Measurements from ENCODE around the gene CACNB2.

The CACNB2 gene

DNA sequence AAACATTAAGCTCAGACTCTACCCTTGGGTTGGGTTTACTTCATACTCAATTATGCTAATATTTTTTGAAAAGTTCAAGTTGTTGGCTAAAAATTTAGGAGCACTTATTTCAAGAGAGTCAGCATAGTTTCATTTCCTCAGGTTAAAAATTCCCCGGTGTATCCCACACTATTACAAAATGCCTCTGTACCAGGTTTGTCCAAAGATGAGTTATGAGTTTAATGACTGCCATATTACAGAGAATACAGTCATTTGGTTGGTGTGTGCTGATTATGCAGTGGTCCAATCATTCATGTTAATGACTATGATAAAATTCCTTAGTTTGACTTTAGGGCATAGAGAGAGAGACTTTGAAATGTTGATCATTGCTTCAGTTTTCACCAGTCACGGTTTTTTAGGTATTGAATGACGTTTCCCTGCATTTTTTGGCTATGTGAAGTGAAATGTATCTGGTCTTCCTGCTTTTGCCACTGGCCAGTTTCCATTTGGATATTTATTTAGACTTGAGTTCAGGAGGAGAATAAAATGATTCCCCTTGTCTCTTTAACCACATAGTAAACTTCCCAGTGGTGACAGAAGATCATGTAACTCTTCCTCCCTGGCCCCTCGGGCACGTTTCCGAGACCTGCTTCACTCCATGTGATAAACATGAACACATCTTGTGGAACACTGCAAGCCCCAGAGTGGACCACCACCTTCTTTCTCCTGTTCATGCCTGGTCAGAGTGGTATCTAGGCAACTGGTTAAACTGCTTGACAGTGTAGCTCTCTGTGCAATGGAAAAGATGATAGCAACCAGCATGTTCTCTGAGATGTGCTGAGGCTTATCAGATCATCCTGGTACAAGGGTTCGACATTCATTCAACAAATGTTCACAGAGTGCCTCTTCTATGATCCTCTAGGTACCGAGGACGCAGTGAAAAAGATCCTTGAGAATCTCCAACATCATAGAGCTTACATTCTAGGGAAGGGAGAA is 153.6 kb downstream of the CACNB2 start:
- DNase-seq (ENCODE audit: low read depth): no peak

DNA sequence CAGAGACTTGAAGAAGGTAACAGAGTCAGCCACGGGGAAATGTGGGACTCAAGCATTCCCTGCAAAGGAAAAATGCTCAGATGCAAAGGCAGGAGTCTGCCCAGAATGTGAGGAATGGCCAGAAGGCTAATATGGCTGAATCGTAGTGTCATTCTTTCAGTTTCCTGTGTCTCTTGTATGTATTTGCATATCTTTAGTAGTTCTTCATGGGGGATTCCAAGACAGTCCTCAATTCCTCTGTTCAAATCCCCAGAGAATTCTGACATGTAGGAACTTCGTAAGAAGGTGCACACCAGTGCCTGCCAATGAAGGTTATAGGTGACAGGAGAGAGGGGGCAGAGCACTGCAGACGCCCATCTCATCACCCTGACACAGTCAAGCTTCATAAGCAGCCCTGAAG is 154.4 kb downstream of the CACNB2 start:
- no peak for DNase-seq (ENCODE audit: low read depth)

DNA sequence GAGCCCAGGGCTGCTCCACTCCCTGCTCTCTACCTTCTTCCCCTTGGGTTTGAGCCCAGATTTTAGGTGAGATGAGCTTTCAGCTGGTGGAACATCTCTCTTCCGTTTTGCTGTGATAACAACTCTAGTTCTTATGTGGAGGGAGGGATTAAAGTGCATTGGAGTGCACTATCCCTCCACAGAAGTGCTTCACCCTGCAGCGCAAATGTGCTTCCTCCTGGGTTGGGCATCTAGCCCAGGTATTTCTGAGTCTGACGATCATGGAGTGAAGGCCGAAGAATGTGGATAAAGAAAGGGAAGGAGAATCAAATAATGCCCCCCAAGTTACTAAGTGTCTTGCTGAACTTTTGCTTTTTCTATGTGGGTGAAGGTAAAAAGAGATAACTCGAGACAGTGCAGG is 157.4 kb downstream of the CACNB2 start:
- DNase-seq (ENCODE audit: low read depth): no peak

DNA sequence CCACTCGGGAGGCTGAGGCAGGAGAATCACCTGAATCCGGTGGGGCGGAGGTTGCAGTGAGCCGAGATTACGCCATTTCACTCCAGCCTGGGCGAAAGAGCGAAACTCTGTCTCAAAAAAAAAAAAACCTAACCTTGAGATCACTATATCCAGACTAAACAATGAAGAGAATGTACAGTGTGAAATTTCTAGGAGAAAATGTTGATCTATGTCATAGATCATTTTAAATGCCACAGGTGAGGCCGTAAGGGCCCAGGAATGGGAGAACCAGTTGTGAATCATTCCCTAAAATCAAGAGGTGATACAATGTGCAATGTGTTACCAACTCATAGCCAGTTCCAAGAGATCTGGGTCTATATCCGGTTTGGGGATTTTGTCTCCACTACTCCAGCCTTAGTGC is 158.0 kb downstream of the CACNB2 start:
- DNase-seq (ENCODE audit: low read depth): no peak

DNA sequence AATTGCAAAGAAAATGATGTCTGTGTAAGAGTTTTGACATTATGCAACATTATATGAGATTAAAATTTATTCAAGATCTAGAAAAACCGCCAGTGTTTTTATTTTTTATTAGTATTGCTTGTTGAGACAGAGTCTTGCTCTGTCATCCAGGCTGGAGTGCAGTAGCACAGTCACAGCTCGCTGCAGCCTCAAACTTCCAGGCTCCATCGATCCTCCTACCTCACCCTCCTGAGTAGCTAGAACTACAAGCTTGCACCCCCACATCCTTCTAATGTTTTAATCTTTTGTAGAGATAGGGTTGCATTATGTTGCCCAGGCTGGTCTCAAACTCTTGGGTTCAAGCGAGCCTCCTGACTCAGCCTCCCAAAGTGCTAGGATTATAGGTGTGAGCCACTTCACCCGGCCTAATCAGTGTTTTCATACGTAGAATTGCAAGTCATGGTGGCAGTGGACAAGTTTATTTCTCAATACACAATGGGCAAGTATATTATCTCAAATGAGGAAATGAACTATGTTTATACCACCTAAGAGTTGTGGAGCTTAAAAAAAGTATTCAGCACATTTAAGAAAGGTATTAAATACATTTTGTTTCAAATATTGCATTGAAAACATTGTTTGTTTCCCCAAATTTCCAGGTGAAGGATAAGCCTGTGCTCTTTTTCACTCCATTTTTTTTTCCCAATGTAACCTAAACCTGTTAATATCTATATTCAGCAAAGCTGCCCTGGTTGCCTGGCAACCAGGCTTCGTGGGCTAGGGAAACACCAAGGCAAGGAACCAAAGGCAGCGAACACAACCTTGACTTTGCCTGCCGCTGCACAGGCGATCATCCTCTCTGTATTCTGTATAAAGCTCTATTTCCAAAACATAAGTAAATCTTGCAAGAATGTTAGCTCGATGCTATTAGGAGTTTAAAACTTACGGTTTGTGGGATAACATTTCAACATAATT is 163.9 kb downstream of the CACNB2 start:
- no peak for DNase-seq (ENCODE audit: low read depth)

DNA sequence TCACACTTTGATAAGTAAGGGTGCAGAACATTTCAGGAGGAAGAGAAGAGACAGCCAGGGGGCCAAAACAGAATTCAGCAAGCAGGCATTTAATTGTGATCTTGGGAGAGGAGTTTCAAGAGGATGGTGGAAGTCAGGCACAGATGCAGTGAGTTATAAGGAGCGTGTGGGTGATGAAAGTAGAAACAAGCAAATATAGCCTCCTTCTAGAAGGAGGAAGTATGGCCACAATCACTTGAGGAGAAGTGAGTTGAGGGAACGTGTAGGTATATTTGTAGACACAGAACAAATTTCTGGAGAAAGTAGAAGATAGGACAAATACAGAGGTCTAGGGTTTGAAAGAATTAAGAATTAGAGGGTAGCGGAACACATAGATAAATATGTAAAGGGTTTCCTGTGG is 165.8 kb downstream of the CACNB2 start:
- no peak for DNase-seq (ENCODE audit: low read depth)

DNA sequence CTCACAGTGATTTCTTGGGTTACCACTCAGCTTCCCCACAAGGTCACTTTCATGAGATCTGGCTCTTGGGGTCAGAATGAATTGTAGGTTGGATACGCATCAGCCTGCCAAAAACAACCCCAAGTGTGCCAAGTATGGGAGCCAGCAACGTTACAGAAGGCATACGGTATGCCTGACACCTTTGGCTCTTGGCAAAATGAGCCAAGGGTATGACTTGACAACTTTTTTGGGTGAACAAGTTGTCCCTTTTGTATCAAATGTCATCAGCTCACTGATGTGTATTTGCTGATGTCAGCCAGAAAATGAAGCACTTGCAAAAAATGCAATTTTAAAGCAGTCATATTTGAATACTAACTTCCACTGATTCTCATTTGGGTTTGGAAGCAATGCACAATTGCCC is 168.4 kb downstream of the CACNB2 start:
- DNase-seq (ENCODE audit: low read depth): no peak

DNA sequence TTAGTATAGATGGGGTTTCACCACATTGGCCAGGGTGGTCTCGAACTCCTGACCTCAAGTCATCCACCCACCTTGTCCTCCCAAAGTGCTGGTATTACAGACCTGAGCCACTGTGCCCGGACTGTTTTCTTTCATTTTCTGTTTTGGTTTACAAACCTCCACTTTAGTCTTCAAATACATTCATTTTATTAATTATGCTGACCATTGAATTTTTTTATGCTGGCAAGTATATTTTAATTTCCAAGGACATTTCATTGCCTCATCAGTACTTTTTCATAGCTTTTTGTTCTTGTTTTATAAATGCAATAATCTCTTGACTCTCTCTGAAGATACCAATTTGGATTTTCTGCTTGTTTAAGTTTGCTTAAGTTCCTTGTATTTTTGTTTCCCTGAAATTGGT is 170.5 kb downstream of the CACNB2 start:
- DNase-seq (ENCODE audit: low read depth): no peak

DNA sequence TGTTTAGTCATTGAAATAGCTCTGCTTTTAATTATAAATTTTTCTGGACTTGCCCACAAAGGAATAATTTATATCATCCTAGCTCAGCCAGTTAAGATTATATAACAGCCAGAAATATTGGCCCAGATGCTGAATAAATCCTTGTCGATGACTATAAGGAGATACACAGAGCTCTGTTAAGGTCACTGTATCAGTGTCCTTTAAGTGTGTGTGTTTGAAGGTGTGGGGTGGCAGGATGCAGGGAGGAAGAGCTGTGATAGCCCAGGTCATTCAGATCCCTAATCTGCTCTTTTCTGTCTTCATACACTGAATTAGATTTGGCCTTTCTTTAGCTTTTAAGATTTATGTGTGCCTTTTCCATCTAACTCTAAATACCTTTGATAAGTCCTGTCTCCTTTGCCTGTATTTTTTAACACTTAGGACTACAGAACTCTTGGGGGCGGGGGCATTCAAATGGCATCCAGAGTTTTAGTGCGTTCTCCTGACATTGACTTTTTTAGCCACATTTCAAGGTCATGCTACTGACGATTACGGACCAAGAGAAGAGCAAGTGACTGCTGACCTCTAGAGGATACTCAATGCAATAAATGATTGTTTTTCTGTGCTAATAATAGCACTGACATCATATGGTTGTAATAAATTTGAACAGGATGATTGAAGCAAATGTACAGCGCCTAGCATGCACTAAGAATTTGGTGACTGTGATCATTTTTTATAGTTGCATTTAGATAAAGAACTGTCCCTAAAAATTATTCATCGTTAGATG is 172.3 kb downstream of the CACNB2 start:
- DNase-seq (ENCODE audit: low read depth): no peak

DNA sequence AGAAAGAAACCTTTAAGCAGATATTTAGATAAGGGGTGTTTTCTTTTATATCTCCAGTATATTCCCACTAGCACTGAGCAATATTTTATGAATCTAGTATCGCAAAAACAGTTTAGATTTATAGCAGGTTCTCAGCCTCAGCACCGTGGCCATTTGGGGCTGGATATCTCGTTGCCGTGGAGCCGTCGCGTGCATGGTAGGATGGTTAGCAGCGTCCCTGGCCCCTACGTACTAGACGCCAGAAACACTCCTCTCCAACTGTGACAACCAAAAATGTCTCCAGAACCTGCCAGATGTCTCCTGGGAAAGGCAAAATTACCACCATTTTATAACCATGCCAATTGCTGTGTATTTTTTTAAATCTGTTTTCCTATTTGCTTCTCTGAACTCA is 172.9 kb downstream of the CACNB2 start:
- DNase-seq (ENCODE audit: low read depth): no peak

DNA sequence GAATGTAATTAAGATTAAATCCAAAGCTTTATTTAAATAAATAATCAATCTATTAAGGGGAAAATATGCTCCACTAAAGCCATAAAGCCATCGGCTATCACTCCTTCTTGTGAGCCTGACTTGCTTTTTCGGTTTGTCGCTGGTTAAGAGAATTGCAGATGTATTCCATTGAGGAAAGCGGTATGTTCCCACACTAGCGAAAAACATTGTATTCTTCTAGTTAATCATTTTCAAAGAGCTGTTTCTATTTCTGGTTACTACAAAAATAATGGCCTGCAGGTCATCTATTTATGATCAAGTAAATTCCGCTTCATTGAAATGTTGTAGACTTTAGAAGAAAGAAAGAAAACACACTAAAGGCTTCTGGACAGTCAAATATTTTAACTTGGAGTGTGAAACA is 173.4 kb downstream of the CACNB2 start:
- DNase-seq (ENCODE audit: low read depth): no peak

DNA sequence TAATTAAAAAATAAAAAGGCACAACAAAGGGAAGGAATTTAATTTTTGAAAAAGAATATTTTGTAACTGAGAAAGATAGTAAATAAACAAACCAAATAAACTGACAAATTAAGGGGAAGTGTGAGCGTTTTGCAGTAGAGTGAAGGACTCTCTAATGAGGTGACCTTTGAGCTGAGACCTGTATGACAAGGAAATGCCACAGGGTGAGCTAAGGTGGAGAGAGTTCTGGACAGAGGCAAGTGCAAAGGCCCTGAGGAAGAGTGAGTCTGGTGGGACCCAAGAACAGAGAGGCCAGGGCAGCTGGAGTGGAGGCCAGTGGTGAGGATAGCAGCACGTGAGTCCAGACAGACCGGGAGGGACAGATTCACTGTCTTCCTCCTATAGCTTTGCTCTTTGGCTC is 179.4 kb downstream of the CACNB2 start:
- DNase-seq (ENCODE audit: low read depth): no peak

DNA sequence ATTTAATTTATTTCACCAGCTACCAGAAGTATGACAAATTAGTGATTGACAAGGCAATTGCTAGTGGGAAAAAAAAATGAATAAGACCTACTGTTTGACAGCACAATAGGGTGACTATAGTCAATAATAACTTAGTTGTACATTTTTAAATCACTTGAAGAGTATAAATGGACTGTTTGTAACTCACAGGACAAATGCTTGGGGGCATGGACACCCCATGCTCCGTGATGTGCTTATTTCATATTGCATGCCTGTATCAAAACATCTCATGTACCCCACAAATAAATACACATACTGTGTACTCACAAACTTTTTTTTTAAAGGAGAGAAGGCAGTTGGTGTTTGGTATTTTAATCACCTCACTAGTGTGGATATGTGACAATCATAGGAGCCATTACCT is 181.1 kb downstream of the CACNB2 start:
- no peak for DNase-seq (ENCODE audit: low read depth)

DNA sequence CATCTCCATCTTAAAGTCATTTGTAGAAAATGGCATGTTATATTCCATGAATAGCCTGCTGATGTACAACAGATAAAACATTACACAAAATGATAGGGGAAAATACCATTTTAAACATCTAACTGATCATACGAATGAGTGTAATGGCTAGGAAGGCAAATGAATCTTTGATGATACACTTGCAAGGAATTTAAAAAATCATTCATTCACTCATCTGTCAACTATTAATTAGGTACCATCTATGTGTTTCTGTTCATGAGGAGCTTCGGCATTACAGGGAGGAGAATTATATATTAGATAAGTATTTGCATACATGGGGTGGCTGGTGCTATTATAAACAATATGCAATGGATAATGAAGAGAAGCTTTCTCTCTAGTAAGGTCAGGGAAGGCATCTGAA is 183.7 kb downstream of the CACNB2 start:
- DNase-seq (ENCODE audit: low read depth): no peak

DNA sequence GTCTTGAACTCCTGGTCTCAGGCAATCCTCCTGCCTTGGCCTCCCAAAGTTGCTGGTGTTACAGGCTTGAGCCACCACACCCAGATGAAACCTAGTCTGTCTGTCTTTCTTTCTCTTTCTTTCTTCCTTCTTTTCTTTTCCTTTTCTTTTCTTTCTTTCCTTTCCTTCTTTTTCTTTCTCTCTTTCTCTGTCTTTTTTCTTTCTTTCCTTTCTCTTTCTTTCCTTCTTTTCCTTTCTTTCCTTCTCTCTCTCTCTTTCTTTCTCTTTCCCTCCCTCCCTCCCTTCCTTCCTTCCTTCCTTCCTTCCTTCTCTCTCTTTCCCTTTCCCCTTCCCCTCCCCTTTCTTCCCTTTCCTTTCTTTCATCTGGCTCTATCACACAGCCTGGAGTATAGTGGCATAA is 185.2 kb downstream of the CACNB2 start:
- DNase-seq (ENCODE audit: low read depth): no peak

DNA sequence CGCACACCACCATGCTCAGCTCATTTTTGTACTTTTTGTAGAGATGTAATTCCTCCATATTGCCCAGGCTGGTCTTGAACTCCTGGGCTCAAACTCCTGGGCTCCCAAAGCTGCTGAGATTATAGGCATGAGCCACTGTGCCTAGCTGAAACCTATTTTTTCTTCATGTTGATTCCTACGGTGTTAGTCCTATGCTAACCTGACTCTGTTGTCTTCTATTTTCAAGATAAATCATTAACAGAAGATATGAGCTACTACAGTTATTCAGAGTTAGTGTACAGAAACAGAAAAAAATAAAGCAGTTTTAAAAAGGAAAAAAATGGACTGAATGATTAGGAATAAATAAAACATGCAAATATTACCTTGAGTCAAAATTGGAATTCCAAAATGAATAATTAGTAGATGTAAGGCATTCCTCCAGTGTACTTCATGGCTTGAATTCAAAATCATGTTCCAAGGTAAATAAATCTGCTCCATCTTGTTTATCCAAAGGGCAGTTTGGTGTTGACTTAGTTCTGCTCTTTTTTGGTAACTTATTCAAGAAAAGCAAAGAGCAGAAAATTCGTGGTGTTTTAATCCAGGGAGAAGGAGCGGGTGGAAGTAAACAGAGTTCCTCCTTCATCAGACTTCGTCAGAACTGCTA is 185.8 kb downstream of the CACNB2 start:
- DNase-seq (ENCODE audit: low read depth): no peak

DNA sequence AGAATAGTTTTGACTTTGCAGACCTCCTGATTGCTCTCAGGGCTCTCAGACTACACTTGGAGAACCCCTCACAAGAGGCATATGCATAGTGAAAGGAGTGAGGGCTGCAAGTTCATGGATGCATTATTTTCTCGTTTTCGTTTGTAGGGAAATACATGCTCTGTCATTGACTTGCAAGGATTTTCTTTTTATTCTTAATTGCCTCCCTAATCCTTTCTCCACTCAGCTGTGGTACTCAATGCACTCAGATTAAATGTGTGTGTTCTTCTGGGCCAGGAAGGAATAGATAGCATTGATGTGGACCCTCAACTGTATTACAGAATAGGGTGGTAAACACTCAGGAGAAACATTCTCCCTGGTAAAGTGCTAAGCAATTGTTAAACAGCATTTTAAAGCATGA is 188.7 kb downstream of the CACNB2 start:
- no peak for DNase-seq (ENCODE audit: low read depth)

DNA sequence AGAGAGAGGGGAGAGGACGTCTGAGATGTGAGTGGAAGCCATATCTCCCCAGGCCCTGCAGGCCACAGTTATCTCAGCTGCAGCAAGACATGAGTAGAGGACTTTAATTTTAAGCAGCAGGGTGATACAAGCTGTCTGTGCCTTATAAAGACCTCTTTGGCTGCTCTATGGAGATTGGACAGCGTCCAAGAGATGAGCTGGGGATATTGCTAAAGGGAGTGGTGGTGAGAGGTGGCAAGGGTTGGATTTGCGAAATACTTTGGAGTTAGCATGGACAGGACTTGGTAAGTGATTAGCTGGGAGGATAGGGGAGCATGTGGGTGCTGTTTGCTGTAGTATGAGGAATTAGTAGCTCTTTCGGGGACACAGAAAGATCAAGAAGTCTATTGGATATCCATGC is 191.8 kb downstream of the CACNB2 start:
- no peak for DNase-seq (ENCODE audit: low read depth)

DNA sequence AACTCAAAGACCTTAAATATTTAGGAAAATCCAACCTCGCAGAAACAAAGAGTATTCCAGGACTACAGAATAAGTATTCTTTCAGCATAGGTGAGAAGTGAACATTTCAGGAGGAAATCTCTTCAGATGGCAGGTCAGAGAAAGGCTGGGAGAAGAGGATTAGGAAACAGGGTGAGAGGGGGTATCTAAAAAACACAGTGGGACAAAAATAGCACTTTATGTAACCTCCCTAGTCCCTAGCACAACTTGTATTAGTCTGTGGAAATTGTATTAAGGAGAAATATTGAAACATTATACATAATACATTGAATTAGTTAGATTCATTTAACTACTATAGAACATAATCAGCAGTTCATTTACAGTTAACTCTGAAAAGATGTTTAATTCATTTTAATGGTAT is 192.3 kb downstream of the CACNB2 start:
- DNase-seq (ENCODE audit: low read depth): no peak

DNA sequence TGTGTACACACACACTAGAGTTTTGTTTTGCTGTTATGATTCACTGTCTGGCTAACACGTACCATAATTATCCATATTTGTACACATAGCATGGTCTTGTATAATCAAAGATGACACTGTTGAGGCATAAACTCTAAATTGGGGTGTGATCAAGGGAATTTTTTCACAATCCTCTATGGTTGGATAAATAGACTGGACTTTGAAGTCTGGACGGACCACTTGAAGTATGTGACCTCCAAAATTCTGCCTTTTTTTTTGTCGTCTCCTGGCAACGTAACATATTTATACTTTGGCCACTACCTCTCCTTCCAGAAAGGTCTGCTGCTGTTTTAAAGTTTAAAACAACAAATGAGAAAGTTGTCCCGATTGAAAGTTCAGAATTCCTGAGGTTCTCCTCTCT is 193.4 kb downstream of the CACNB2 start:
- no peak for DNase-seq (ENCODE audit: low read depth)

DNA sequence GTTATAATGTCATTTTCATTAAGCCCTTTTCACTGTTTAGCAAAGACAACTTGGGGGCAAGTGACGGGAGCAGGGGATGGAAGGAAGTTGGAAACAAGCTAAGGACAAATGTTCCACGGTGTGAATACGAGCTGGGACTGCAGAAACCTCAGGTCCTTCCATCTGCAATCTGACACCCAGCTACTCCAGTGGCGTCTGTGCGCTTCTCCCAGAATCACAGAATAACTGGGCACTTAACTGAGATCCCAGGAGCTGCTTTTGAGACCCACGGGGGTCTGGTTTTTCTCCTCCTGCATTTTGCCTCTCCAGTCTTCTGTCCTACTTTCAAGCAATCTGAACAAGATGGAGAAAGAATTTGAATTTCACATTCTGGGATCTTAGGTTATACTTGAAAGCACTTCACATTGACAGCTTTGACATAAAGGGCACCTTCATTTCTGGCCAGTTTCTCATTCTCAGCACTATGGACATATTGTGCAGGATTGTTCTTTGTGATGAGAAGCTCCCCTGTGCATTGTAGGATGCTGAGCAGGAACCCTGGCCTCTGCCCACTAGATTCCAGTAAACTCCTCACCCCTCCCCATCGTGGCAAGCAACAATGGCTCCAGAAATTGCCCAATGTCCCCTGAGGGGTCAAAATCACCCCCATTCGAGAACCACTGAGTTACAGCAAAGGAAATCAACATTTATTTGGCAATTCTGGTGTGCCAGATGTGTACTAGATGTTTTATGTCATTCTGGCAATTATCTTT is 194.1 kb downstream of the CACNB2 start:
- no peak for DNase-seq (ENCODE audit: low read depth)

Data from stimulated activated CD8-positive, alpha-beta memory T cell treated with anti-CD3 and anti-CD28 coated beads, Interleukin-15, amount 100 ng/mL, for 24 hours (primary cell).